Mammary epithelial cell (primary cell): ENCODE results near the gene NHLH2.

Experiments used
- CTCF ChIP-seq, 2 donors: IDR thresholded peaks in 1 of 2; conservative IDR thresholded peaks in 1 of 2; 2 replicates each; pipeline ENCODE4 v1.5.1; 2011 to 2012; ENCODE audit warnings: inconsistent platforms in 2 of 2, low read length in 2 of 2, mild to moderate bottlenecking in 2 of 2, control low read depth in 1 of 2, low read depth in 1 of 2; ENCODE audit not compliant: insufficient read depth in 1 of 2; ENCODE audit errors: extremely low read depth in 1 of 2
- EZH2 ChIP-seq: IDR thresholded peaks from 2 replicates; pipeline ENCODE4 v1.6.1; 2012; ENCODE audit warnings: low read length, inconsistent platforms, borderline replicate concordance

DNA sequence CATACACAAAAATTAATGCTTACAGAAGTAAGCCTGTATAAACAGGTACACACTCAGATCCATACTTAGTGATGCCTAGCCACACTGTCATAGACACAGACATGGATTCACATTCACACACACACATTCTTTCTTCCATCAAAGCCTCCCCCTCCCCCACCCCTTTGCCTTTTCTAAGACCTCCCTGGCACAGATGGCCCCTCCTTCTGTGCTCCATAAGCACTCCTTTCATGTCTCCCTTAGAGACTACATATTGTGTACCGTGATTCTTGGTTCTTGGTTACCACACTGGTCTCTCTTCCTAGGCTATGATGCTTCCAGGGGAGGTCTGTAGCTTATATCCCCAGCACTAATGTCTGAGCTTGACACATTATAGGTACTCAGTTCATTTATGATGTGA, 2.0 kb upstream of the NHLH2 start:
- no peak for TF ChIP-seq CTCF (conservative IDR thresholded peaks at IDR 0.05 in 1 of 2, IDR thresholded peaks at IDR 0.05 in 1 of 2; ENCODE audit: extremely low read depth in 1 of 2, insufficient read depth in 1 of 2, low read depth in 1 of 2, low read length in 2 of 2)
- no peak for TF ChIP-seq EZH2
